OCI-LY1 (cell line): ENCODE results near the gene KLF7.

Experiments
- H2AFZ ChIP-seq: fragments of 200-600 bp; sonication (generic), shearing (Covaris generic); 2 replicates; pipeline ENCODE4 v1.6.0; 2014; ENCODE audit warnings: antibody characterized with exemption, mild to moderate bottlenecking, low read length
- H3F3A ChIP-seq: fragments of 200-600 bp; sonication (generic), shearing (Covaris generic); 2 replicates; pipeline ENCODE4 v1.6.0; 2014; ENCODE audit warnings: mild to moderate bottlenecking, antibody characterized with exemption, low read length, moderate library complexity; ENCODE audit not compliant: insufficient read depth
- H3K27ac ChIP-seq: fragments of 200-600 bp; sonication (generic); 2 replicates; pipeline ENCODE4 v1.5.1; 2014; ENCODE audit warnings: low read length, mixed run types, mild to moderate bottlenecking, low read depth; ENCODE audit not compliant: poor library complexity, severe bottlenecking
- H3K27me3 ChIP-seq: fragments of 200-600 bp; sonication (generic); 2 replicates; pipeline ENCODE4 v1.6.0; 2014; ENCODE audit warnings: antibody characterized with exemption, mild to moderate bottlenecking, low read length, moderate library complexity; ENCODE audit not compliant: insufficient read depth
- H3K36me3 ChIP-seq: fragments of 200-600 bp; sonication (generic); 2 replicates; pipeline ENCODE4 v1.6.1; 2014; ENCODE audit warnings: mild to moderate bottlenecking, antibody characterized with exemption, low read length, moderate library complexity, mixed read lengths; ENCODE audit not compliant: insufficient read depth
- H3K4me1 ChIP-seq: fragments of 200-600 bp; sonication (generic); 2 replicates; pipeline ENCODE4 v1.5.1; 2014; ENCODE audit warnings: mild to moderate bottlenecking, low read length, moderate library complexity; ENCODE audit not compliant: insufficient read depth, severe bottlenecking
- H3K4me2 ChIP-seq: fragments of 200-600 bp; sonication (generic), shearing (Covaris generic); 2 replicates; pipeline ENCODE4 v1.6.1; 2014; ENCODE audit warnings: low read length
- H3K4me3 ChIP-seq: fragments of 200-600 bp; sonication (generic); 2 replicates; pipeline ENCODE4 v1.5.1; 2014; ENCODE audit warnings: low read length, low read depth, mild to moderate bottlenecking, mixed read lengths; ENCODE audit not compliant: poor library complexity, severe bottlenecking
- H3K79me2 ChIP-seq: fragments of 200-600 bp; shearing (Covaris generic); 2 replicates; pipeline ENCODE4 v1.6.1; 2016; ENCODE audit warnings: mixed run types, low read length, mixed read lengths; ENCODE audit not compliant: insufficient read depth
- H3K9ac ChIP-seq: fragments of 200-600 bp; sonication (generic), shearing (Covaris generic); 2 replicates; pipeline ENCODE4 v1.6.1; 2014; ENCODE audit warnings: mild to moderate bottlenecking, low read length, mixed read lengths
- H3K9me2 ChIP-seq: fragments of 200-600 bp; sonication (generic), shearing (Covaris generic); 2 replicates; pipeline ENCODE4 v1.6.1; 2014; ENCODE audit warnings: low read depth, mild to moderate bottlenecking, low read length, mixed read lengths
- H3K9me3 ChIP-seq: fragments of 200-600 bp; shearing (Covaris generic); 2 replicates; pipeline ENCODE4 v1.6.1; 2014; ENCODE audit warnings: low read length, mixed read lengths
- H4K20me1 ChIP-seq: fragments of 200-600 bp; sonication (generic), shearing (Covaris generic); 2 replicates; pipeline ENCODE4 v1.6.0; 2016; ENCODE audit warnings: mild to moderate bottlenecking, low read length; ENCODE audit not compliant: insufficient read depth
- CTCF ChIP-seq: fragments of 200-600 bp; sonication (generic), shearing (Covaris generic); IDR thresholded peaks from 2 replicates; pipeline ENCODE4 v1.5.1; 2017; ENCODE audit warnings: mild to moderate bottlenecking, antibody characterized with exemption, low read length, moderate library complexity, mixed read lengths
- EZH2 ChIP-seq: fragments of 200-600 bp; sonication (generic), shearing (Covaris generic); IDR thresholded peaks from 2 replicates; pipeline ENCODE4 v1.8.0; 2017; ENCODE audit warnings: borderline replicate concordance, mixed run types, mild to moderate bottlenecking, antibody characterized with exemption, low read length, moderate library complexity, mixed read lengths

KLF7 gene

DNA sequence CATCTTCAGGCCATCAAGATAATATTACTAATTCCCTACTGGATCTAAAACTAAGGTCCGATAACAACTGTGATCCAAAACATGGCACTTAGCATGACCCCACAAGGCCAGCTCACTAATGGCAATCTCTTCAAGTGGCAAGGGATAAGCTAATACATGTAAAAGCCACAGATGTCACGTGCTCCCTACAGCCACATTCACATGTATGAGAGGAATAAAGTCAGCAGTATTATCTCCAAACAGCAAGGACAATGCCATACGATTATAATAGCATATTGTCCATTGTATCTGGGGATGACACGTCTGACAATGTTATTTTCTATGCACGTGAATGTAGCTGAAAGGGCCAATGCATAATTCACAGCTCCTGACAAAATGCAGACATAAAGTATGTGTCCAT, 56.0 kb downstream of the KLF7 start:
- Histone ChIP-seq H3K4me1 (no peaks in the 10 kb centered on the region), H3K27me3 (no peaks in the 10 kb centered on the region), H3K27ac (no peak overlapping the region), H3K9me2 (no peaks in the 10 kb centered on the region), H3K79me2 (no peaks in the 10 kb centered on the region), H3K36me3 (no peaks in the 10 kb centered on the region), H3K9ac (no peak overlapping the region), H3K4me3 (no peak overlapping the region), H3K4me2 (no peak overlapping the region), H3K9me3 (no peaks in the 10 kb centered on the region), H3F3A (no peaks in the 10 kb centered on the region), H2AFZ (no peak overlapping the region), H4K20me1 (no peaks in the 10 kb centered on the region)
- TF ChIP-seq CTCF (no peak), EZH2 (no peak)

DNA sequence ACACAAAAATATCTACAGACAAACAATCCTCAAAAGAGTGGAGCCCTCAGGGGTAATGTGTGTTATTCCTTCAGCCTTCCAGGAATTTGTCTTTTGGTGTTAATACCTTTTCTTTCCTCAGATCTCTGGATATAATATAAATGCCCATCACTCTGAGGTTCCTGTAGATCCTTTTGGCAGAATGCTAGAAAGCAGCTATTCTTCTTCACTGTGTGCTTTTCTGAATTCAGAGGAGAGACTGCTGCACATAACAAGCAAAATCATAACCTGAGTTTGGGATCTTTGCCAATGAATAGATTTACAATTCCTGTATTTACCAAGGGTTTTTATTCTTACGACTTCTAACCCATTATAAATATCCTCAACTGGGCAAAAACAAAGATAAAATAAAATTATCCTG, 57.3 kb downstream of the KLF7 start:
- Histone ChIP-seq H2AFZ (no peak overlapping the region), H3K4me2 (no peak overlapping the region), H4K20me1 (no peaks in the 10 kb centered on the region), H3K79me2 (no peaks in the 10 kb centered on the region), H3K4me3 (no peak overlapping the region), H3K27ac (no peak overlapping the region), H3K9ac (no peak overlapping the region), H3K36me3 (no peaks in the 10 kb centered on the region), H3K9me2 (no peaks in the 10 kb centered on the region), H3K4me1 (no peaks in the 10 kb centered on the region), H3K9me3 (no peaks in the 10 kb centered on the region), H3K27me3 (no peaks in the 10 kb centered on the region), H3F3A (no peaks in the 10 kb centered on the region)
- TF ChIP-seq CTCF (no peak), EZH2 (no peak)

DNA sequence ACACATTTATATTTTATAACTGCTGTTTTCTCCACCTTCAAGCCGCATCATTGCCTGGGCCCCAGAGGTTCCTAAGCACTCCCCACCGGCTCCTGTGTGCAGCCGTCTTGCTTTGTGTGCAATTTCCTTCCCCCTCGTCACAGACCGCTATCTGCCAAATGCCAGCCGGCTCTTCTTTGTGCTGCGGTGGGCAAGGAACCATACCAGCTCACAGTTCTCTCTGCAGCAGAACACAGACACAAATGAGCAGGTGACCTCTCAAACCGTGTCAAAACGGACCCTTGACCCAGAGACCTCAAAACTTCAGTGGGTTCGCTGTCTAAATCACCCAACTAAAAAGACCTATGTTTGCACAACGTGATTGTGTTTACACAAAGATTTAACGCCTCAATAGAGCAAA, 58.2 kb downstream of the KLF7 start:
- Histone ChIP-seq H3K9me2 (no peaks in the 10 kb centered on the region), H3K27me3 (no peaks in the 10 kb centered on the region), H3F3A (no peaks in the 10 kb centered on the region), H3K79me2 (no peaks in the 10 kb centered on the region), H2AFZ (no peak overlapping the region), H3K4me3 (no peak overlapping the region), H3K27ac (no peak overlapping the region), H3K36me3 (no peaks in the 10 kb centered on the region), H3K9ac (no peak overlapping the region), H3K9me3 (no peaks in the 10 kb centered on the region), H3K4me2 (no peak overlapping the region), H4K20me1 (no peaks in the 10 kb centered on the region), H3K4me1 (no peaks in the 10 kb centered on the region)
- TF ChIP-seq CTCF = no peak
- no peak for TF ChIP-seq EZH2
